Activated CD4-positive, alpha-beta T cell treated with anti-CD3 and anti-CD28 coated beads, Interleukin-2, amount 50 U/mL, for 1 hour (primary cell): ENCODE results near the gene FLNA.
A peak's percentile ranks its signal among the peaks of the same experiment; 100 is the strongest.
"Not testable (repeated sequence)": the region's sequence is repeated elsewhere in the genome, so short reads cannot be mapped to it uniquely, and the experiment has no call there.

Experiments
- DNase-seq: peaks from one replicate; pipeline ENCODE4 v3.0.0-alpha.2; 2020

The FLNA gene

GRCh38 chrX:154374313-154375155 is at the start of gene FLNA:
Gene FLNA, minus strand, starts transcription at chrX:154374634. Its CDS starts 3,389 bp downstream, at chrX:154371245.
- no peak for DNase-seq

- no peak for DNase-seq
Observed at GRCh38 chrX:154420402-154420756, 45.9 kb upstream of the FLNA start.

GRCh38 chrX:154419688-154420401 is 45.4 kb upstream of the FLNA start:
- DNase-seq = no peak

GRCh38 chrX:154419189-154419588 is 44.8 kb upstream of the FLNA start:
- no peak for DNase-seq

GRCh38 chrX:154417157-154417556 is 42.7 kb upstream of the FLNA start:
- DNase-seq = no peak

- no peak for DNase-seq
Observed at GRCh38 chrX:154413142-154413541, 38.7 kb upstream of the FLNA start.

GRCh38 chrX:154412468-154412867 is 38.0 kb upstream of the FLNA start:
- no peak for DNase-seq

GRCh38 chrX:154411981-154412340 is 37.5 kb upstream of the FLNA start:
- peak; percentile 39 for DNase-seq

- no peak for DNase-seq
Observed at GRCh38 chrX:154409222-154409871, 34.9 kb upstream of the FLNA start, which contains the start of gene DNASE1L1. Gene DNASE1L1, minus strand, starts transcription at chrX:154409254. Its CDS starts 3,686 bp downstream, at chrX:154405568.

GRCh38 chrX:154408659-154409221 is 34.3 kb upstream of the FLNA start:
- no peak for DNase-seq

- DNase-seq = no peak
Observed at GRCh38 chrX:154404625-154405192, 30.3 kb upstream of the FLNA start.

GRCh38 chrX:154403858-154404257 is 29.4 kb upstream of the FLNA start:
- no peak for DNase-seq

GRCh38 chrX:154403192-154403591 is 28.8 kb upstream of the FLNA start:
- no peak for DNase-seq

GRCh38 chrX:154402622-154403127 is 28.2 kb upstream of the FLNA start:
- DNase-seq = no peak

- DNase-seq = no peak
Observed at GRCh38 chrX:154401918-154402621, 27.6 kb upstream of the FLNA start.

- no peak for DNase-seq
Observed at GRCh38 chrX:154401045-154401799, 26.8 kb upstream of the FLNA start.

GRCh38 chrX:154400369-154400817 is 26.0 kb upstream of the FLNA start:
- DNase-seq = not testable (repeated sequence)

GRCh38 chrX:154399527-154400368 is 25.3 kb upstream of the FLNA start:
- DNase-seq = peak; percentile 34

GRCh38 chrX:154398668-154399526 is 24.5 kb upstream of the FLNA start:
- peak; percentile 80 for DNase-seq
